Liver (tissue), 3 donors: ENCODE results near the gene UCKL1.

Experiments
- HNF4A ChIP-seq, 2 donors: conservative IDR thresholded peaks; 2 replicates each; pipeline ENCODE4 v1.6.1; 2016; ENCODE audit warnings: antibody characterized with exemption in 2 of 2, mild to moderate bottlenecking in 2 of 2
- YY1 ChIP-seq: IDR thresholded peaks from 2 replicates; pipeline ENCODE4 v1.6.1; 2016; ENCODE audit warnings: antibody characterized with exemption, mild to moderate bottlenecking
- TF ChIP-seq, protein P1 (sequence below): fragments of 150-350 bp; IDR thresholded peaks from 2 replicates; pipeline ENCODE4 v1.5.1; 2017; ENCODE audit warnings: improper control_type of control experiment, low read depth, low read length; ENCODE audit not compliant: missing input control
- TF ChIP-seq, protein P2 (sequence below): IDR thresholded peaks from 2 replicates; pipeline ENCODE4 v1.6.1; 2016; ENCODE audit warnings: antibody characterized with exemption
- donor health status: healthy.
- donor health status: healthy.

DNA sequence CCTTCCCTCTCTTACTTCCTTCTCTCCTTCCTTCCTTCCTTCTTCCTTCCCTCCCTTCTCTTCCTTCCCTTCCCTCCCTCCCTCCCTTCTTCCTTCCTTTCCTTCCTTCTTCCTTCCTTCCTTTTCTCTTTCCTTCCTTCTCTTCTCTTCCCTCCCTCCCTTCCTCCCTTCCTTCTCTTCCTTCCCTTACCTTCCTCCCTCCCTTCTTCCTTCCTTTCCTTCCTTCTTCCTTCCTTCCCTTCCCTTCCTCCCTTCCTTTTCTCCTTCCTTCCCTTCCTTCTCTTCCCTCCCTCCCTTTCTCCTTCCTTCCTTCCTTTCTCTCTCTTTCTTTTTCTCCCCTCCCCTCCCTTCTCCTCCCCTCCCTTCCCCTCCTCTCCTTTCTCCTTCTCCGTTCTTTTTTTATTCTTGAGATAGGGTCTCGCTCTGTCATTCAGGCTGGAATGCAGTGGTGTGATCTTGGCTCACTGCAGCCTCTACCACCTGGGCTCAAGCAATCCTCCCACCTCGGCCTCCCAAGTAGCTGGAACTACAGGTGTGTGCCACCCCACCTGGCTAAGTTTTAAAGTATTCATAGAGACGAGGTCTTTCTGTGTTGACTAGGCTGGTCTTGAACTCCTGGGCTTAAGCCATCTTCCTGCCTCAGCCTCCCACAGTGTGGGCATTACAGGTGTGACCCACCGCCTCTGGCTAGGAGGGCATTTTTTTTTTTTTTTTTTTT, 14.7 kb upstream of the UCKL1 start:
- TF ChIP-seq, protein P1, sequence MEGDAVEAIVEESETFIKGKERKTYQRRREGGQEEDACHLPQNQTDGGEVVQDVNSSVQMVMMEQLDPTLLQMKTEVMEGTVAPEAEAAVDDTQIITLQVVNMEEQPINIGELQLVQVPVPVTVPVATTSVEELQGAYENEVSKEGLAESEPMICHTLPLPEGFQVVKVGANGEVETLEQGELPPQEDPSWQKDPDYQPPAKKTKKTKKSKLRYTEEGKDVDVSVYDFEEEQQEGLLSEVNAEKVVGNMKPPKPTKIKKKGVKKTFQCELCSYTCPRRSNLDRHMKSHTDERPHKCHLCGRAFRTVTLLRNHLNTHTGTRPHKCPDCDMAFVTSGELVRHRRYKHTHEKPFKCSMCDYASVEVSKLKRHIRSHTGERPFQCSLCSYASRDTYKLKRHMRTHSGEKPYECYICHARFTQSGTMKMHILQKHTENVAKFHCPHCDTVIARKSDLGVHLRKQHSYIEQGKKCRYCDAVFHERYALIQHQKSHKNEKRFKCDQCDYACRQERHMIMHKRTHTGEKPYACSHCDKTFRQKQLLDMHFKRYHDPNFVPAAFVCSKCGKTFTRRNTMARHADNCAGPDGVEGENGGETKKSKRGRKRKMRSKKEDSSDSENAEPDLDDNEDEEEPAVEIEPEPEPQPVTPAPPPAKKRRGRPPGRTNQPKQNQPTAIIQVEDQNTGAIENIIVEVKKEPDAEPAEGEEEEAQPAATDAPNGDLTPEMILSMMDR: no peak
- no peak for TF ChIP-seq HNF4A (conservative IDR thresholded peaks at IDR 0.05)
- TF ChIP-seq YY1: no peak
- TF ChIP-seq, protein P2, sequence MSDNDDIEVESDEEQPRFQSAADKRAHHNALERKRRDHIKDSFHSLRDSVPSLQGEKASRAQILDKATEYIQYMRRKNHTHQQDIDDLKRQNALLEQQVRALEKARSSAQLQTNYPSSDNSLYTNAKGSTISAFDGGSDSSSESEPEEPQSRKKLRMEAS: peak; percentile 13
